Measurements from ENCODE around the gene IFI35. TPM values are rescaled to one million over a fixed set of nuclear protein-coding genes. Genes with fewer than 3 reads are reported as not detected.

The IFI35 gene
- total and polyA plus RNA-seq, 9 of the 15 experiments (the other 6 are each of a cell fraction or from before 2014, with no cell fraction given): 4.4 to 13.1 (median 10.2) TPM

- TF ChIP-seq, protein P1, sequence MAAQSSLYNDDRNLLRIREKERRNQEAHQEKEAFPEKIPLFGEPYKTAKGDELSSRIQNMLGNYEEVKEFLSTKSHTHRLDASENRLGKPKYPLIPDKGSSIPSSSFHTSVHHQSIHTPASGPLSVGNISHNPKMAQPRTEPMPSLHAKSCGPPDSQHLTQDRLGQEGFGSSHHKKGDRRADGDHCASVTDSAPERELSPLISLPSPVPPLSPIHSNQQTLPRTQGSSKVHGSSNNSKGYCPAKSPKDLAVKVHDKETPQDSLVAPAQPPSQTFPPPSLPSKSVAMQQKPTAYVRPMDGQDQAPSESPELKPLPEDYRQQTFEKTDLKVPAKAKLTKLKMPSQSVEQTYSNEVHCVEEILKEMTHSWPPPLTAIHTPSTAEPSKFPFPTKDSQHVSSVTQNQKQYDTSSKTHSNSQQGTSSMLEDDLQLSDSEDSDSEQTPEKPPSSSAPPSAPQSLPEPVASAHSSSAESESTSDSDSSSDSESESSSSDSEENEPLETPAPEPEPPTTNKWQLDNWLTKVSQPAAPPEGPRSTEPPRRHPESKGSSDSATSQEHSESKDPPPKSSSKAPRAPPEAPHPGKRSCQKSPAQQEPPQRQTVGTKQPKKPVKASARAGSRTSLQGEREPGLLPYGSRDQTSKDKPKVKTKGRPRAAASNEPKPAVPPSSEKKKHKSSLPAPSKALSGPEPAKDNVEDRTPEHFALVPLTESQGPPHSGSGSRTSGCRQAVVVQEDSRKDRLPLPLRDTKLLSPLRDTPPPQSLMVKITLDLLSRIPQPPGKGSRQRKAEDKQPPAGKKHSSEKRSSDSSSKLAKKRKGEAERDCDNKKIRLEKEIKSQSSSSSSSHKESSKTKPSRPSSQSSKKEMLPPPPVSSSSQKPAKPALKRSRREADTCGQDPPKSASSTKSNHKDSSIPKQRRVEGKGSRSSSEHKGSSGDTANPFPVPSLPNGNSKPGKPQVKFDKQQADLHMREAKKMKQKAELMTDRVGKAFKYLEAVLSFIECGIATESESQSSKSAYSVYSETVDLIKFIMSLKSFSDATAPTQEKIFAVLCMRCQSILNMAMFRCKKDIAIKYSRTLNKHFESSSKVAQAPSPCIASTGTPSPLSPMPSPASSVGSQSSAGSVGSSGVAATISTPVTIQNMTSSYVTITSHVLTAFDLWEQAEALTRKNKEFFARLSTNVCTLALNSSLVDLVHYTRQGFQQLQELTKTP (IDR thresholded peaks at IDR 0.05; ENCODE audit: low read depth in 1 of 2, partially characterized antibody in 2 of 2): peak in 1 of 2 experiments; percentile 75
- TF ChIP-seq ZBTB40 (IDR thresholded peaks at IDR 0.05) (peak; percentile 27; the same call in 1 of the 2 replicates), ZBTB40 (CRISPR knock-in tag; IDR thresholded peaks at IDR 0.05) (no peak), ID3 (CRISPR knock-in tag; IDR thresholded peaks at IDR 0.05) (no peak), ID3 (tag; IDR thresholded peaks at IDR 0.05) (0 out of 2 replicates have a peak, but pooled peaks have one; percentile 28), PHF8 (IDR thresholded peaks at IDR 0.05; ENCODE audit: borderline replicate concordance, low read length) (0 out of 2 replicates have a peak, but pooled peaks have one; percentile 17), BACH1 (tag; IDR thresholded peaks at IDR 0.05) (0 out of 2 replicates have a peak, but pooled peaks have one; percentile 5), TFE3 (CRISPR knock-in tag; IDR thresholded peaks at IDR 0.05) (0 out of 2 replicates have a peak, but pooled peaks have one; percentile 24)
These were observed 14.5 kb downstream of the IFI35 start (continued) for GRCh38 chr17:43020789-43021740.
